ENCODE data around the gene SYTL1. TPM values are rescaled to one million over a fixed set of nuclear protein-coding genes. Genes with fewer than 3 reads are reported as not detected.

SYTL1 gene
- total and polyA plus RNA-seq, 2 experiments from 2014 or later: not detected

GRCh38 chr1:27403065-27403726, 61.4 kb downstream of the SYTL1 start:
- no peaks in the 10 kb centered on the region for H3K9me3 ChIP-seq (ENCODE audit: low read depth)
- H3K27ac ChIP-seq: peak overlapping the region; percentile 81
- H3K4me1 ChIP-seq (ENCODE audit: insufficient read depth): peaks cover 42% of the 10 kb centered on the region
- H4K20me1 ChIP-seq (ENCODE audit: insufficient read depth): no peaks in the 10 kb centered on the region
- no peaks in the 10 kb centered on the region for H3K9me2 ChIP-seq (ENCODE audit: insufficient read depth)
- peak overlapping the region; percentile 16; the same call in 1 of the 2 replicates for H3K4me3 ChIP-seq
- peak overlapping the region; percentile 19 for H3K4me2 ChIP-seq (ENCODE audit: unreplicated experiment)
- peak overlapping the region; percentile 69 for H3K9ac ChIP-seq
- H3K36me3 ChIP-seq (ENCODE audit: low read depth): peaks cover under 1% of the 10 kb centered on the region; the same call in 1 of the 2 replicates
- H3K79me2 ChIP-seq (ENCODE audit: insufficient read depth): no peaks in the 10 kb centered on the region
- 5 to 6% methylated on average over 24 of the region's 24 CpGs for WGBS, 2 experiments (ENCODE audit: low coverage in 1 of 2, low lambda C conversion rate in 2 of 2, missing lambda C conversion rate in 2 of 2)
- no peak overlapping the region for H2AFZ ChIP-seq
- TF ChIP-seq EZH2phosphoT487 (IDR thresholded peaks at IDR 0.05; ENCODE audit: insufficient read depth, low read depth) (no peak), EZH2 (IDR thresholded peaks at IDR 0.05; ENCODE audit: insufficient read depth, poor library complexity, severe bottlenecking) (no peak)
- H3K27me3 ChIP-seq (replicated peaks; ENCODE audit: insufficient read depth): no peaks in the 10 kb centered on the region
- peaks cover 38% of the 10 kb centered on the region for H3F3A ChIP-seq (ENCODE audit: insufficient read depth)
- peak; percentile 88 for DNase-seq
- in situ Hi-C loops (cut with MboI): loop anchor here (25.0 kb wide), 1 partner anchor 209 kb away; the partner anchor contains the start of gene AHDC1

Small RNAs within 50 kb of the gene (small RNA-seq; reads per million reads assigned to genes)
- gene RNU6-48P (ENCODE audit: low read depth, low replicate concordance): not detected

Other genes with a start within 250 kb of the SYTL1 start
- 8.5 and 12.9 TPM in 2 replicates for gene SLC9A1, start 186.9 kb upstream of the SYTL1 start, total RNA-seq (2014; rRNA removed; shearing (Covaris generic))
- 20.0 and 23.7 TPM in 2 replicates for gene SLC9A1, start 186.9 kb upstream of the SYTL1 start, polyA plus RNA-seq (2016; fragmentation: Nextera tagmentation; extraction: Ambion mirVana)
- gene WDTC1, start 107.4 kb upstream of the SYTL1 start, total RNA-seq (2014; rRNA removed; shearing (Covaris generic)): 23.9 and 24.0 TPM in 2 replicates
- gene WDTC1, start 107.4 kb upstream of the SYTL1 start, polyA plus RNA-seq (2016; fragmentation: Nextera tagmentation; extraction: Ambion mirVana): 4.1 and 4.7 TPM in 2 replicates
- gene TMEM222, start 19.9 kb upstream of the SYTL1 start, total RNA-seq (2014; rRNA removed; shearing (Covaris generic)): 46.7 and 53.0 TPM in 2 replicates
- gene TMEM222, start 19.9 kb upstream of the SYTL1 start, polyA plus RNA-seq (2016; fragmentation: Nextera tagmentation; extraction: Ambion mirVana): 57.8 and 59.0 TPM in 2 replicates
- 31.5 and 40.3 TPM in 2 replicates for gene MAP3K6, start 24.9 kb downstream of the SYTL1 start, total RNA-seq (2014; rRNA removed; shearing (Covaris generic))
- gene MAP3K6, start 24.9 kb downstream of the SYTL1 start, polyA plus RNA-seq (2016; fragmentation: Nextera tagmentation; extraction: Ambion mirVana): 13.7 and 17.9 TPM in 2 replicates
- not detected in 2 replicates for gene FCN3, start 32.8 kb downstream of the SYTL1 start, total RNA-seq (2014; rRNA removed; shearing (Covaris generic))
- gene FCN3, start 32.8 kb downstream of the SYTL1 start, polyA plus RNA-seq (2016; fragmentation: Nextera tagmentation; extraction: Ambion mirVana): not detected in 2 replicates
- gene CD164L2, start 41.3 kb downstream of the SYTL1 start, total RNA-seq (2014; rRNA removed; shearing (Covaris generic)): not detected in 2 replicates
- not detected in 2 replicates for gene CD164L2, start 41.3 kb downstream of the SYTL1 start, polyA plus RNA-seq (2016; fragmentation: Nextera tagmentation; extraction: Ambion mirVana)
- gene GPR3, start 50.6 kb downstream of the SYTL1 start, total RNA-seq (2014; rRNA removed; shearing (Covaris generic)): 0.32 and 0.38 TPM in 2 replicates
- 1.6 and 1.8 TPM in 2 replicates for gene GPR3, start 50.6 kb downstream of the SYTL1 start, polyA plus RNA-seq (2016; fragmentation: Nextera tagmentation; extraction: Ambion mirVana)
- 18.6 and 19.3 TPM in 2 replicates for gene WASF2, start 148.1 kb downstream of the SYTL1 start, total RNA-seq (2014; rRNA removed; shearing (Covaris generic))
- 117 and 118 TPM in 2 replicates for gene WASF2, start 148.1 kb downstream of the SYTL1 start, polyA plus RNA-seq (2016; fragmentation: Nextera tagmentation; extraction: Ambion mirVana)

Measured in GM23248 (cell line).